Measurements from ENCODE around the gene VIPR1.

DNA sequence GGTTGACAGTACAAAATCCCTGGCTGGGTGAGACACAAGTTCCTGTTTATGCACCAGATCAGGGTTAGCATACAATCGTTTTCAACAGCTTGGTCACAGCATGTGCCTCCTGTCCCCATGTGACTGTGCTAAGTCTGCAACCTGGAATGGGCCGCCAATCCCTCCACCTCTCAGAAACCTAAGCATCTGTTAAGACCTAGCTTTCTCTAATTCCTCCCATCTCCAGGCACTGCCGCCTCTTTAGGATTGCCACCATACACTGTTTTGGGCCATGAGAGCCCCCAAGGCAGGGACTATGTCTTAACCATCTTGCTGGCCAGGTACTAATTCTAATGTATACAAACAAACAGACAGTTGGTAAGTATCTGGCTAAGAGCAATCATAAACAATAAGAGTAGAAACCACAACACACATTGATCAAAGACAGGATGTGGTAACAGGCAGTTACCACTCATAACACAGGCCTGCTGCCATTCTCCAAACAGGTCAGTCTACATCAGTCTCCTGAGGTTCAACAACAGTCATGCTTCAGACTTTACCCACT is 53.7 kb downstream of the VIPR1 start:
- TF ChIP-seq, protein P1, sequence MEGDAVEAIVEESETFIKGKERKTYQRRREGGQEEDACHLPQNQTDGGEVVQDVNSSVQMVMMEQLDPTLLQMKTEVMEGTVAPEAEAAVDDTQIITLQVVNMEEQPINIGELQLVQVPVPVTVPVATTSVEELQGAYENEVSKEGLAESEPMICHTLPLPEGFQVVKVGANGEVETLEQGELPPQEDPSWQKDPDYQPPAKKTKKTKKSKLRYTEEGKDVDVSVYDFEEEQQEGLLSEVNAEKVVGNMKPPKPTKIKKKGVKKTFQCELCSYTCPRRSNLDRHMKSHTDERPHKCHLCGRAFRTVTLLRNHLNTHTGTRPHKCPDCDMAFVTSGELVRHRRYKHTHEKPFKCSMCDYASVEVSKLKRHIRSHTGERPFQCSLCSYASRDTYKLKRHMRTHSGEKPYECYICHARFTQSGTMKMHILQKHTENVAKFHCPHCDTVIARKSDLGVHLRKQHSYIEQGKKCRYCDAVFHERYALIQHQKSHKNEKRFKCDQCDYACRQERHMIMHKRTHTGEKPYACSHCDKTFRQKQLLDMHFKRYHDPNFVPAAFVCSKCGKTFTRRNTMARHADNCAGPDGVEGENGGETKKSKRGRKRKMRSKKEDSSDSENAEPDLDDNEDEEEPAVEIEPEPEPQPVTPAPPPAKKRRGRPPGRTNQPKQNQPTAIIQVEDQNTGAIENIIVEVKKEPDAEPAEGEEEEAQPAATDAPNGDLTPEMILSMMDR (IDR thresholded peaks at IDR 0.05; ENCODE audit: low read depth, low read length, missing input control), result no peak
- TF ChIP-seq YY1 (IDR thresholded peaks at IDR 0.05), result no peak
- TF ChIP-seq RAD21 (IDR thresholded peaks at IDR 0.05), result no peak
- no peak for TF ChIP-seq SP1 (IDR thresholded peaks at IDR 0.05)
- no peak for TF ChIP-seq FOXA1 (IDR thresholded peaks at IDR 0.05)
- TF ChIP-seq TAF1 (conservative IDR thresholded peaks at IDR 0.05), result no peak
- no peak for TF ChIP-seq RXRA (IDR thresholded peaks at IDR 0.05)
